HEK293 (cell line): ENCODE data around the gene PTP4A1.

ENCODE experiments used
- CTCF ChIP-seq: fragments of 450-650 bp; formaldehyde crosslinking; IDR thresholded peaks from 2 replicates; pipeline ENCODE4 v1.5.1; 2016; ENCODE audit warnings: missing biosample characterization, missing genetic modification characterization
- GFI1B ChIP-seq: fragments of 450-650 bp; formaldehyde crosslinking; IDR thresholded peaks from 2 replicates; pipeline ENCODE4 v1.5.1; 2016; ENCODE audit warnings: missing biosample characterization, missing genetic modification characterization
- GLIS1 ChIP-seq: fragments of 450-650 bp; formaldehyde crosslinking; IDR thresholded peaks from 2 replicates; pipeline ENCODE4 v1.5.1; 2016; ENCODE audit warnings: missing biosample characterization, missing genetic modification characterization
- GLIS2 ChIP-seq: fragments of 450-650 bp; formaldehyde crosslinking; IDR thresholded peaks from 2 replicates; pipeline ENCODE4 v1.5.1; 2016; ENCODE audit warnings: missing biosample characterization, missing genetic modification characterization
- HOXA7 ChIP-seq: sonication (generic); formaldehyde crosslinking; IDR thresholded peaks from 2 replicates; pipeline ENCODE4 v1.8.1; 2022; ENCODE audit warnings: missing genetic modification reagents, borderline replicate concordance
- PBX3 ChIP-seq: sonication (generic); formaldehyde crosslinking; IDR thresholded peaks from 2 replicates; pipeline ENCODE4 v1.8.1; 2022; ENCODE audit warnings: mild to moderate bottlenecking, moderate library complexity, missing genetic modification reagents
- PRDM4 ChIP-seq: fragments of 450-650 bp; formaldehyde crosslinking; IDR thresholded peaks from 2 replicates; pipeline ENCODE4 v1.5.1; 2017; ENCODE audit warnings: missing biosample characterization, missing genetic modification characterization
- TSHZ1 ChIP-seq: fragments of 450-650 bp; formaldehyde crosslinking; IDR thresholded peaks from 2 replicates; pipeline ENCODE4 v1.5.1; 2016; ENCODE audit warnings: missing biosample characterization, missing genetic modification characterization, borderline replicate concordance
- WT1 ChIP-seq: fragments of 450-650 bp; formaldehyde crosslinking; IDR thresholded peaks from 2 replicates; pipeline ENCODE4 v1.5.1; 2016; ENCODE audit warnings: missing biosample characterization, missing genetic modification characterization
- YY2 ChIP-seq: fragments of 450-650 bp; formaldehyde crosslinking; IDR thresholded peaks from 2 replicates; pipeline ENCODE4 v1.5.1; 2016; ENCODE audit warnings: missing biosample characterization, missing genetic modification characterization
- ZNF10 ChIP-seq: fragments of 450-650 bp; formaldehyde crosslinking; IDR thresholded peaks from 2 replicates; pipeline ENCODE4 v1.5.1; 2017; ENCODE audit warnings: missing biosample characterization, missing genetic modification characterization
- ZNF132 ChIP-seq: fragments of 450-650 bp; formaldehyde crosslinking; IDR thresholded peaks from 2 replicates; pipeline ENCODE4 v1.5.1; 2017; ENCODE audit warnings: missing biosample characterization, missing genetic modification characterization, borderline replicate concordance
- ZNF23 ChIP-seq: fragments of 450-650 bp; formaldehyde crosslinking; IDR thresholded peaks from 2 replicates; pipeline ENCODE4 v1.5.1; 2016; ENCODE audit warnings: missing biosample characterization, missing genetic modification characterization, borderline replicate concordance
- ZNF24 ChIP-seq: fragments of 450-650 bp; formaldehyde crosslinking; IDR thresholded peaks from 2 replicates; pipeline ENCODE4 v1.5.1; 2016; ENCODE audit warnings: missing biosample characterization, missing genetic modification characterization
- ZNF335 ChIP-seq: fragments of 450-650 bp; formaldehyde crosslinking; conservative IDR thresholded peaks from 2 replicates; pipeline ENCODE4 v1.5.1; 2016; ENCODE audit warnings: missing biosample characterization, missing genetic modification characterization
- ZNF341 ChIP-seq: fragments of 450-650 bp; formaldehyde crosslinking; IDR thresholded peaks from 2 replicates; pipeline ENCODE4; 2016; ENCODE audit warnings: low read depth, missing biosample characterization, missing genetic modification characterization
- ZNF391 ChIP-seq: fragments of 450-650 bp; formaldehyde crosslinking; IDR thresholded peaks from 2 replicates; pipeline ENCODE4 v1.5.1; 2016; ENCODE audit warnings: low read depth, missing biosample characterization, missing genetic modification characterization, borderline replicate concordance
- ZNF426 ChIP-seq: fragments of 450-650 bp; formaldehyde crosslinking; IDR thresholded peaks from 2 replicates; pipeline ENCODE4 v1.5.1; 2017; ENCODE audit warnings: missing biosample characterization, missing genetic modification characterization, mild to moderate bottlenecking, inconsistent platforms, moderate library complexity
- ZNF433 ChIP-seq: fragments of 450-650 bp; formaldehyde crosslinking; IDR thresholded peaks from 2 replicates; pipeline ENCODE4 v1.5.1; 2016; ENCODE audit warnings: missing biosample characterization, missing genetic modification characterization, low read depth
- ZNF473 ChIP-seq: fragments of 450-650 bp; formaldehyde crosslinking; IDR thresholded peaks from 2 replicates; pipeline ENCODE4 v1.5.1; 2017; ENCODE audit warnings: missing biosample characterization, missing genetic modification characterization
- ZNF600 ChIP-seq: fragments of 450-650 bp; formaldehyde crosslinking; IDR thresholded peaks from 2 replicates; pipeline ENCODE4 v1.5.1; 2016; ENCODE audit warnings: missing biosample characterization, missing genetic modification characterization
- ZNF677 ChIP-seq: fragments of 450-650 bp; IDR thresholded peaks from 2 replicates; pipeline ENCODE4 v1.5.0; 2018; ENCODE audit warnings: missing biosample characterization, mild to moderate bottlenecking, missing genetic modification characterization, moderate library complexity
- ZNF777 ChIP-seq: fragments of 450-650 bp; formaldehyde crosslinking; IDR thresholded peaks from 2 replicates; pipeline ENCODE4 v1.5.1; 2017; ENCODE audit warnings: missing biosample characterization, missing genetic modification characterization, borderline replicate concordance
- ZNF785 ChIP-seq: fragments of 450-650 bp; formaldehyde crosslinking; IDR thresholded peaks from 2 replicates; pipeline ENCODE4 v1.5.1; 2016; ENCODE audit warnings: missing biosample characterization, missing genetic modification characterization
- ZSCAN18 ChIP-seq: fragments of 450-650 bp; formaldehyde crosslinking; IDR thresholded peaks from 2 replicates; pipeline ENCODE4 v1.5.1; 2016; ENCODE audit warnings: missing biosample characterization, missing genetic modification characterization

The PTP4A1 gene

GRCh38 chr6:63573076-63573898, 1.0 kb downstream of the PTP4A1 start (continued):
- TF ChIP-seq ZNF341 (tag by site-specific recombination) = peak; percentile 81
- 0 out of 2 replicates have a peak, but pooled peaks have one; percentile 47 for TF ChIP-seq ZNF24
- TF ChIP-seq ZNF473 (tag by site-specific recombination) = no peak
- peak; percentile 62 for TF ChIP-seq GLIS2 (tag by site-specific recombination)
- TF ChIP-seq ZNF426 = no peak
- no peak for TF ChIP-seq ZNF433
- no peak; the same call in 1 of the 2 replicates for TF ChIP-seq GFI1B (tag by site-specific recombination)
- TF ChIP-seq YY2 = no peak
- no peak for TF ChIP-seq HOXA7
- TF ChIP-seq ZNF391 (tag by site-specific recombination) = no peak
- TF ChIP-seq WT1 (tag by site-specific recombination) = 0 out of 2 replicates have a peak, but pooled peaks have one; percentile 38
- TF ChIP-seq TSHZ1 (tag by site-specific recombination) = peak; percentile 11; the same call in 1 of the 2 replicates
- TF ChIP-seq CTCF (tag by site-specific recombination) = no peak; the same call in 1 of the 2 replicates
- TF ChIP-seq PBX3 = no peak
- TF ChIP-seq ZNF335 (tag by site-specific recombination) = peak; percentile 61
- TF ChIP-seq ZNF677 (tag by site-specific recombination) = no peak
- no peak for TF ChIP-seq ZNF785
- 0 out of 2 replicates have a peak, but pooled peaks have one; percentile 30 for TF ChIP-seq GLIS1 (tag by site-specific recombination)
- TF ChIP-seq ZNF132 (tag by site-specific recombination) = no peak
- TF ChIP-seq ZNF23 (tag by site-specific recombination) = no peak
- TF ChIP-seq ZSCAN18 = no peak
- TF ChIP-seq ZNF777 (tag by site-specific recombination) = 0 out of 2 replicates have a peak, but pooled peaks have one; percentile 37
- TF ChIP-seq PRDM4 (tag by site-specific recombination) = peak; percentile 15; the same call in 1 of the 2 replicates
- TF ChIP-seq ZNF10 (tag by site-specific recombination) = 0 out of 2 replicates have a peak, but pooled peaks have one; percentile 7
- TF ChIP-seq ZNF600 (tag by site-specific recombination) = peak; percentile 79
